IMR-90 (cell line): ENCODE data around the gene CHML. TPM values are rescaled to one million over a fixed set of nuclear protein-coding genes. Genes with fewer than 3 reads are reported as not detected.

Experiments used
- ATAC-seq: fragments of 200-7000 bp; cut with Tn5 transposase; 2 replicates; pipeline ENCODE4 v1.9.1; 2020; ENCODE audit warnings: low read depth, mild to moderate bottlenecking, moderate library complexity
- BruUV-seq: library from RNA; stranded (reverse); fragments of 400-500 nt; replicated peaks from 2 replicates; lab custom pipeline; 2021; lab: Mats Ljungman, UMichigan
- CTCF ChIA-PET: fragments of 300-600 bp; formaldehyde crosslinking; extraction: SDS; loops from one replicate; lab custom pipeline; 2021; ENCODE audit warnings: antibody characterized with exemption; lab: Yijun Ruan, JAX
- POLR2A ChIA-PET: fragments of 300-600 bp; sonication (Branson Sonifier 250); formaldehyde crosslinking; loops from one replicate; lab custom pipeline; 2022; ENCODE audit warnings: antibody characterized with exemption; ENCODE audit not compliant: unreplicated experiment; lab: Charles Lee
- DNase-seq: peaks from one replicate; pipeline ENCODE4 v3.0.0; 2013
- H2AFZ ChIP-seq: replicated peaks from 2 replicates; pipeline ENCODE3; 2013; ENCODE audit warnings: low read length, mild to moderate bottlenecking; ENCODE audit not compliant: poor library complexity
- H2AK5ac ChIP-seq: 2 replicates; pipeline ENCODE4 v1.6.1; 2013; ENCODE audit warnings: low read depth, low read length, inconsistent platforms
- H2AK9ac ChIP-seq: replicated peaks from 2 replicates; pipeline ENCODE3; 2013; ENCODE audit warnings: mild to moderate bottlenecking, low read depth, low read length, moderate library complexity; ENCODE audit not compliant: poor library complexity
- H2BK120ac ChIP-seq: 2 replicates; pipeline ENCODE4 v1.6.1; 2013; ENCODE audit warnings: low read depth, low read length, inconsistent platforms
- H2BK15ac ChIP-seq: 3 replicates; pipeline ENCODE4 v1.6.1; 2013; ENCODE audit warnings: low read depth, low read length, inconsistent platforms
- H2BK20ac ChIP-seq: 2 replicates; pipeline ENCODE4 v1.6.1; 2013; ENCODE audit warnings: low read depth, mild to moderate bottlenecking, inconsistent platforms, low read length, moderate library complexity
- H2BK5ac ChIP-seq: 2 replicates; pipeline ENCODE4 v1.6.1; 2013; ENCODE audit warnings: mild to moderate bottlenecking, low read depth, low read length, inconsistent platforms; ENCODE audit not compliant: poor library complexity, severe bottlenecking
- H3K14ac ChIP-seq: replicated peaks from 2 replicates; pipeline ENCODE4 v1.6.1; 2013; ENCODE audit warnings: low read depth, low read length, inconsistent platforms
- H3K18ac ChIP-seq: 2 replicates; pipeline ENCODE4 v1.6.1; 2013; ENCODE audit warnings: low read depth, low read length, control low read depth
- H3K23ac ChIP-seq: 2 replicates; pipeline ENCODE4 v1.6.1; 2013; ENCODE audit warnings: low read depth, low read length, inconsistent platforms
- H3K27ac ChIP-seq: 2 replicates; pipeline ENCODE4 v1.5.1; 2013; ENCODE audit warnings: mild to moderate bottlenecking, control low read depth, low read length; ENCODE audit not compliant: insufficient read depth
- H3K27me3 ChIP-seq: 2 replicates; pipeline ENCODE4 v1.6.1; 2013; ENCODE audit warnings: low read length; ENCODE audit not compliant: control insufficient read depth, insufficient read depth
- H3K36me3 ChIP-seq: 2 replicates; pipeline ENCODE4 v1.6.1; 2013; ENCODE audit warnings: low read length, mixed read lengths; ENCODE audit not compliant: control insufficient read depth, insufficient read depth
- H3K4ac ChIP-seq: 2 replicates; pipeline ENCODE4 v1.6.1; 2013; ENCODE audit warnings: low read depth, low read length, inconsistent platforms
- H3K4me1 ChIP-seq: 2 replicates; pipeline ENCODE4 v1.6.1; 2013; ENCODE audit warnings: low read length, mixed read lengths; ENCODE audit not compliant: control insufficient read depth, insufficient read depth
- H3K4me2 ChIP-seq: 2 replicates; pipeline ENCODE4 v1.6.1; 2013; ENCODE audit warnings: low read depth, mild to moderate bottlenecking, control low read depth, low read length, moderate library complexity
- H3K4me3 ChIP-seq: 2 replicates; pipeline ENCODE4 v1.5.1; 2013; ENCODE audit warnings: low read depth, mild to moderate bottlenecking, control low read depth, low read length, moderate library complexity; ENCODE audit not compliant: insufficient read depth
- H3K56ac ChIP-seq: 2 replicates; pipeline ENCODE4 v1.6.1; 2013; ENCODE audit warnings: low read length, inconsistent platforms; ENCODE audit not compliant: insufficient read depth; ENCODE audit errors: extremely low read depth
- H3K79me1 ChIP-seq, 2 experiments: 2 replicates each; pipeline ENCODE4 v1.6.1; 2013; ENCODE audit warnings: low read length in 2 of 2, inconsistent platforms in 1 of 2, low read depth in 1 of 2
- H3K9ac ChIP-seq: 2 replicates; pipeline ENCODE4 v1.6.1; 2013; ENCODE audit warnings: low read depth, low read length, control low read depth
- H3K9me1 ChIP-seq: 2 replicates; pipeline ENCODE4 v1.6.1; 2013; ENCODE audit warnings: low read length, inconsistent platforms; ENCODE audit not compliant: insufficient read depth
- H3K9me3 ChIP-seq: 2 replicates; pipeline ENCODE4 v1.6.1; 2013; ENCODE audit warnings: low read length; ENCODE audit not compliant: control insufficient read depth, insufficient read depth
- H4K20me1 ChIP-seq: 2 replicates; pipeline ENCODE4 v1.6.1; 2013; ENCODE audit warnings: low read length, inconsistent platforms; ENCODE audit not compliant: insufficient read depth
- H4K5ac ChIP-seq: 2 replicates; pipeline ENCODE4 v1.6.1; 2013; ENCODE audit warnings: mild to moderate bottlenecking, low read depth, low read length, control low read depth
- H4K8ac ChIP-seq, 2 experiments: 2 replicates each; pipeline ENCODE4 v1.6.1; 2013; ENCODE audit warnings: low read depth in 2 of 2, low read length in 2 of 2, control low read depth in 1 of 2, inconsistent platforms in 1 of 2
- H4K91ac ChIP-seq: 2 replicates; pipeline ENCODE4 v1.6.1; 2013; ENCODE audit warnings: low read depth, low read length, inconsistent platforms; ENCODE audit not compliant: insufficient read depth
- NFE2L2 ChIP-seq: fragments of 150-350 bp; IDR thresholded peaks from 2 replicates; pipeline ENCODE4 v1.6.1; 2016; ENCODE audit warnings: low read depth, mild to moderate bottlenecking, low read length
- RAD21 ChIP-seq: IDR thresholded peaks from 2 replicates; pipeline ENCODE4 v1.6.1; 2012; ENCODE audit warnings: low read length, improper control_type of control experiment
- RCOR1 ChIP-seq: IDR thresholded peaks from 2 replicates; pipeline ENCODE4 v1.6.1; 2012; ENCODE audit warnings: mild to moderate bottlenecking, low read length, improper control_type of control experiment; ENCODE audit not compliant: insufficient replicate concordance
- WGBS, 2 experiments: methylation state at CpG; one replicate each; pipeline versions ENCODE4 v1.1.5 to v1.1.7; 2013; ENCODE audit warnings: missing lambda C conversion rate in 2 of 2; ENCODE audit not compliant: insufficient read length in 1 of 2; ENCODE audit errors: extremely low coverage in 2 of 2; 5-methylcytosine and 5-hydroxymethylcytosine counted together
- dilution Hi-C: fragments of 300-500 bp; cut with HindIII; formaldehyde crosslinking; loops from one replicate; pipeline ENCODE4 v1.14.3; 2018; ENCODE audit warnings: low sequenced_read_pairs; ENCODE audit not compliant: unreplicated experiment
- in situ Hi-C: fragments of 300-500 bp; cut with MboI; formaldehyde crosslinking; loops from 3 replicates; pipeline ENCODE4 v1.14.3; 2019; ENCODE audit warnings: low sequenced_read_pairs, inconsistent platforms, mixed read lengths
- intact Hi-C: fragments of 100-400 bp; cut with micrococcal nuclease; formaldehyde crosslinking; loops from 2 replicates; pipeline ENCODE4 v1.10.0; 2022
- polyA plus RNA-seq, 3 experiments: library from polyadenylated mRNA; depleted of rRNA; stranded (reverse); fragments of >200 nt; gene quantifications; 2 replicates each; pipeline ENCODE4 v1.2.3, GENCODE V29; 2012; ENCODE audit warnings: low replicate concordance in 1 of 3
- total RNA-seq: library from RNA; depleted of rRNA; stranded (reverse); fragments of >200 nt; gene quantifications from 2 replicates; pipeline ENCODE4 v1.2.3, GENCODE V29; 2012

CHML gene
- total and polyA plus RNA-seq, 2 of the 4 experiments (the other 2 are of a cell fraction) = 5.3 to 25.6 TPM

DNA sequence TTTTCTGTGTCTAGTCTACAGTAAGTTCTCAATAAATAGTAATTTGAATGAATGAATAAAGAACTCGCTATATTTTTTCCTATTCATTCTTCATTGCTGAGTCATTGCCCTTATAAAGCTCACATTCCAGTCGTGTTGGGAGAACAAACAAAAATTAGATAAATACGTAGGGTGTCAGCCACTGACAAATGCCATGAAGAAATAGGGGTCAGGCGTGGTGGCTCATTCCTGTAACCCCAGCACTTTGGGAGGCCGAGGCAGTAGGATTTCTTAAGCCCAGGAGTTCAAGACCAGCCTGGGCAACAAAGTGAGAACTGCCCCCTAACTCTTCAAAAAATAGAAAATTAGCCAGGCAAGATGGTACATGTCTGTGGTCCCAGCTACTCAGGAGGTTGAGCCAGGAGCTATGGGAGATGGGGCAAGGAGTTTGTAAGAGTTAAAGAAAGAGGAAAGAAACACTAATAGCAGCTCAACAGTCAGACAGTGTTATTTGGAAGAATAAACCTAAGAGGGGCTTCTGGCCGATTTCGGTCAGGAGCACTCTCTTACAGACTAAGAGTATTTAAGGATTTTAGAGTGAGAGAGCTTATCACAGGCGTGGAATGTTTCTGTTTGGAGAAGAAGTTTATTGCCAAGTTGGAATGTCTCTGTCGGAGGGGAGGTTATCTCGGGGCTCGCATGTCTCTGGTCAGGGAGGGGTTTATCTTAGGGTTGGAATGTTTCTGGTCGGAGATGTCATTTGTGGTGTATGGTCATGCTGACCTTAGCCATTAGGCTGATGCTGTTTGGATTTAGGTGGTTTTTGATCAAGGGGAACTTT, 1.8 kb upstream of the CHML start:
- no peak for ATAC-seq
- TF ChIP-seq RAD21 = no peak
- peak; percentile 68; the same call in 1 of the 2 replicates for TF ChIP-seq NFE2L2
- TF ChIP-seq RCOR1 = peak; percentile 29
- no peak overlapping the region for H3K27ac ChIP-seq
- H4K20me1 ChIP-seq = 0 out of 2 replicates have a peak, but pooled peaks cover 6% of the 10 kb centered on the region
- H4K8ac ChIP-seq = peak overlapping the region in 1 of 2 experiments; percentile 52; a peak in 1 of 4 replicates
- H3K4me3 ChIP-seq = no peak overlapping the region
- dilution Hi-C loops = no loop called here
- 0 out of 2 replicates have a peak overlapping the region, but pooled peaks have one; percentile 4 for H2AK5ac ChIP-seq
- no peak overlapping the region for H3K14ac ChIP-seq
- H3K4me1 ChIP-seq = peaks cover 6% of the 10 kb centered on the region
- H3K79me1 ChIP-seq = peaks cover 11 to 15% of the 10 kb centered on the region in 2 experiments
- peak; percentile 45 for DNase-seq
- no peaks in the 10 kb centered on the region for H3K36me3 ChIP-seq
- no TSS peak for BruUV-seq
- no peak overlapping the region for H2AFZ ChIP-seq
- intact Hi-C loops = no loop called here
- no peak overlapping the region for H2AK9ac ChIP-seq
- H4K91ac ChIP-seq = 0 out of 2 replicates have a peak overlapping the region, but pooled peaks have one; percentile 15
- H3K18ac ChIP-seq = peak overlapping the region; percentile 37; the same call in 1 of the 2 replicates
- H3K23ac ChIP-seq = no peak overlapping the region
- no peak overlapping the region for H2BK20ac ChIP-seq
- no peak overlapping the region for H3K9ac ChIP-seq
- H2BK120ac ChIP-seq = no peak overlapping the region
- 72% methylated on average over 3 of the region's 12 CpGs; no CpG with 5 or more reads in 1 of the 2 experiments for WGBS, 2 experiments
- no peak overlapping the region for H3K4me2 ChIP-seq
- no peaks in the 10 kb centered on the region for H3K9me3 ChIP-seq
- H2BK5ac ChIP-seq = peak overlapping the region; percentile 72
- H3K4ac ChIP-seq = peak overlapping the region; percentile 57; the same call in 1 of the 2 replicates
- ChIA-PET CTCF (interaction anchor here (0.7 kb wide), 1 partner anchor 259 kb away, joined by 3 read pairs; no protein-coding TSS in a partner anchor), POLR2A (no interaction called here)
- H4K5ac ChIP-seq = no peak overlapping the region
- peak overlapping the region; percentile 47; the same call in 1 of the 2 replicates for H3K56ac ChIP-seq
- in situ Hi-C loops = no loop called here
- no peaks in the 10 kb centered on the region for H3K27me3 ChIP-seq
- peaks cover 8% of the 10 kb centered on the region; the same call in 1 of the 2 replicates for H3K9me1 ChIP-seq
- no peak overlapping the region for H2BK15ac ChIP-seq
